Measurements from ENCODE around the gene NUS1. TPM values are rescaled to one million over a fixed set of nuclear protein-coding genes. Genes with fewer than 3 reads are reported as not detected.
"Not testable (repeated sequence)": the region's sequence is repeated elsewhere in the genome, so short reads cannot be mapped to it uniquely, and the experiment has no call there.

The NUS1 gene
- total RNA-seq, 1 experiment from 2014 or later = 56.9 TPM

- no peak overlapping the region for H2BK120ac ChIP-seq (ENCODE audit: low read depth, low read length, poor library complexity, severe bottlenecking)
Observed at GRCh38 chr6:117642976-117643375, 32.3 kb upstream of the NUS1 start.

GRCh38 chr6:117651984-117652383, 23.3 kb upstream of the NUS1 start:
- not testable (repeated sequence) for H3K27ac ChIP-seq (ENCODE audit: insufficient read length, low read depth, low read length); H2BK5ac ChIP-seq (ENCODE audit: insufficient read length, low read length); H3K4me1 Mint-ChIP-seq; H3K79me2 ChIP-seq (ENCODE audit: insufficient read depth, low read length); H4K5ac ChIP-seq (ENCODE audit: insufficient read length, low read depth, low read length); H2AFZ ChIP-seq (ENCODE audit: low read length); H3K9me3 ChIP-seq (ENCODE audit: control insufficient read depth, low read depth, low read length); H3K56ac ChIP-seq (ENCODE audit: insufficient read length, low read depth, low read length); H3K18ac ChIP-seq (ENCODE audit: insufficient read length, low read depth, low read length); H3K27me3 ChIP-seq (ENCODE audit: insufficient read depth, low read length); H3K4me3 Mint-ChIP-seq; H2BK15ac ChIP-seq (ENCODE audit: low read depth, low read length); H3K14ac ChIP-seq (ENCODE audit: insufficient read depth, low read length); H2AK5ac ChIP-seq (ENCODE audit: insufficient read length, low read length); H3K4ac ChIP-seq (ENCODE audit: low read depth, low read length); H3K27me3 Mint-ChIP-seq (ENCODE audit: low read depth); H3K23me2 ChIP-seq (ENCODE audit: insufficient read length, low read depth, low read length, poor library complexity, severe bottlenecking); H3K27ac Mint-ChIP-seq; H3K9ac ChIP-seq (ENCODE audit: extremely low read depth, insufficient read length, low read length); H3K4me2 ChIP-seq (ENCODE audit: insufficient read depth, insufficient read length, low read length); H2BK120ac ChIP-seq (ENCODE audit: low read depth, low read length, poor library complexity, severe bottlenecking); H2BK12ac ChIP-seq (ENCODE audit: insufficient read length, low read depth, low read length); H2BK20ac ChIP-seq (ENCODE audit: low read depth, low read length, poor library complexity, severe bottlenecking); H3K4me1 ChIP-seq (ENCODE audit: insufficient read depth, low read length); DNase-seq; H4K20me1 ChIP-seq (ENCODE audit: control insufficient read depth, insufficient read depth, insufficient read length); H3K23ac ChIP-seq (ENCODE audit: insufficient read length, low read depth, low read length); H4K91ac ChIP-seq (ENCODE audit: insufficient read length, low read depth, low read length); H3T11ph ChIP-seq (ENCODE audit: low read length); H4K8ac ChIP-seq (replicated peaks; ENCODE audit: insufficient read length, low read depth, low read length); H3K79me1 ChIP-seq (ENCODE audit: insufficient read depth, low read depth, low read length, poor library complexity, severe bottlenecking)
- no CpG with 5 or more reads among the region's 3 CpGs for whole genome bisulfite sequencing (ENCODE audit: extremely low coverage, insufficient read length, low lambda C conversion rate)
- peaks cover 3 to 14% of the 10 kb centered on the region in 2 experiments; a peak in 2 of 5 replicates for H3K9me3 Mint-ChIP-seq
- H3K36me3 Mint-ChIP-seq (ENCODE audit: insufficient read depth in 1 of 3, low read depth in 3 of 3) = peaks cover 10 to 15% (median 11%) of the 10 kb centered on the region in 3 experiments

More at GRCh38 chr6:117642976-117643375, 32.3 kb upstream of the NUS1 start:
- no peak overlapping the region for H3K27ac Mint-ChIP-seq
- Histone ChIP-seq H3K4me1 (ENCODE audit: insufficient read depth, low read length) (no peaks in the 10 kb centered on the region), H4K5ac (ENCODE audit: insufficient read length, low read depth, low read length) (no peak overlapping the region), H2BK20ac (ENCODE audit: low read depth, low read length, poor library complexity, severe bottlenecking) (no peak overlapping the region), H2BK5ac (ENCODE audit: insufficient read length, low read length) (no peak overlapping the region), H4K91ac (ENCODE audit: insufficient read length, low read depth, low read length) (no peak overlapping the region), H3T11ph (ENCODE audit: low read length) (no peak overlapping the region), H3K4ac (ENCODE audit: low read depth, low read length) (no peak overlapping the region), H3K9me3 (ENCODE audit: control insufficient read depth, low read depth, low read length) (no peaks in the 10 kb centered on the region), H2AFZ (ENCODE audit: low read length) (no peak overlapping the region), H3K56ac (ENCODE audit: insufficient read length, low read depth, low read length) (no peak overlapping the region), H3K27me3 (ENCODE audit: insufficient read depth, low read length) (no peaks in the 10 kb centered on the region), H2BK15ac (ENCODE audit: low read depth, low read length) (no peak overlapping the region), H3K79me2 (ENCODE audit: insufficient read depth, low read length) (no peaks in the 10 kb centered on the region), H2AK5ac (ENCODE audit: insufficient read length, low read length) (no peak overlapping the region), H2BK12ac (ENCODE audit: insufficient read length, low read depth, low read length) (no peak overlapping the region), H3K18ac (ENCODE audit: insufficient read length, low read depth, low read length) (no peak overlapping the region), H3K4me2 (ENCODE audit: insufficient read depth, insufficient read length, low read length) (no peak overlapping the region), H3K27ac (ENCODE audit: insufficient read length, low read depth, low read length) (no peak overlapping the region), H3K79me1 (ENCODE audit: insufficient read depth, low read depth, low read length, poor library complexity, severe bottlenecking) (no peaks in the 10 kb centered on the region), H4K8ac (replicated peaks; ENCODE audit: insufficient read length, low read depth, low read length) (no peak overlapping the region), H3K14ac (ENCODE audit: insufficient read depth, low read length) (no peak overlapping the region), H3K9ac (ENCODE audit: extremely low read depth, insufficient read length, low read length) (no peak overlapping the region), H4K20me1 (ENCODE audit: control insufficient read depth, insufficient read depth, insufficient read length) (peaks cover 2% of the 10 kb centered on the region), H3K23ac (ENCODE audit: insufficient read length, low read depth, low read length) (no peak overlapping the region), H3K23me2 (ENCODE audit: insufficient read length, low read depth, low read length, poor library complexity, severe bottlenecking) (no peaks in the 10 kb centered on the region)
- H3K27me3 Mint-ChIP-seq (ENCODE audit: low read depth) = no peaks in the 10 kb centered on the region
- DNase-seq = no peak
- peaks cover 10 to 34% (median 20%) of the 10 kb centered on the region in 3 experiments for H3K36me3 Mint-ChIP-seq (ENCODE audit: insufficient read depth in 1 of 3, low read depth in 3 of 3)
- no peaks in the 10 kb centered on the region for H3K4me1 Mint-ChIP-seq
- WGBS (ENCODE audit: extremely low coverage, insufficient read length, low lambda C conversion rate) = no CpG with 5 or more reads among the region's 2 CpGs
- no peak overlapping the region for H3K4me3 Mint-ChIP-seq
- H3K9me3 Mint-ChIP-seq = peaks cover 8 to 11% of the 10 kb centered on the region in 2 experiments; a peak in 4 of 5 replicates
- TF ChIP-seq, protein P1, sequence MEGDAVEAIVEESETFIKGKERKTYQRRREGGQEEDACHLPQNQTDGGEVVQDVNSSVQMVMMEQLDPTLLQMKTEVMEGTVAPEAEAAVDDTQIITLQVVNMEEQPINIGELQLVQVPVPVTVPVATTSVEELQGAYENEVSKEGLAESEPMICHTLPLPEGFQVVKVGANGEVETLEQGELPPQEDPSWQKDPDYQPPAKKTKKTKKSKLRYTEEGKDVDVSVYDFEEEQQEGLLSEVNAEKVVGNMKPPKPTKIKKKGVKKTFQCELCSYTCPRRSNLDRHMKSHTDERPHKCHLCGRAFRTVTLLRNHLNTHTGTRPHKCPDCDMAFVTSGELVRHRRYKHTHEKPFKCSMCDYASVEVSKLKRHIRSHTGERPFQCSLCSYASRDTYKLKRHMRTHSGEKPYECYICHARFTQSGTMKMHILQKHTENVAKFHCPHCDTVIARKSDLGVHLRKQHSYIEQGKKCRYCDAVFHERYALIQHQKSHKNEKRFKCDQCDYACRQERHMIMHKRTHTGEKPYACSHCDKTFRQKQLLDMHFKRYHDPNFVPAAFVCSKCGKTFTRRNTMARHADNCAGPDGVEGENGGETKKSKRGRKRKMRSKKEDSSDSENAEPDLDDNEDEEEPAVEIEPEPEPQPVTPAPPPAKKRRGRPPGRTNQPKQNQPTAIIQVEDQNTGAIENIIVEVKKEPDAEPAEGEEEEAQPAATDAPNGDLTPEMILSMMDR (conservative IDR thresholded peaks at IDR 0.05) = no peak

Measured in H9 (cell line).